Activated CD4-positive, alpha-beta T cell treated with anti-CD3 and anti-CD28 coated beads for 4 hours (primary cell): ENCODE results near the gene BTRC.
A peak's percentile ranks its signal among the peaks of the same experiment; 100 is the strongest.
"Not testable (repeated sequence)": the region's sequence is repeated elsewhere in the genome, so short reads cannot be mapped to it uniquely, and the experiment has no call there.

Source experiments
- DNase-seq, 2 donors: peaks; one replicate each; pipeline ENCODE4 v3.0.0-alpha.2; 2020

BTRC gene

GRCh38 chr10:101353692-101354327 lies at the start of gene BTRC:
BTRC (plus strand) TSS chr10:101354165; CDS start chr10:101354181, 16 bp downstream.
- peak; percentile 93 to 95 for DNase-seq

- DNase-seq, result no peak
Observed at GRCh38 chr10:101304316-101304715, 49.6 kb upstream of the BTRC start.

- no peak for DNase-seq
Observed at GRCh38 chr10:101305320-101306241, 48.4 kb upstream of the BTRC start.

- DNase-seq, result no peak
Observed at GRCh38 chr10:101308051-101308450, 45.9 kb upstream of the BTRC start.

GRCh38 chr10:101310529-101311184 lies 43.3 kb upstream of the BTRC start:
- DNase-seq, result no peak

GRCh38 chr10:101311185-101312066 lies 42.5 kb upstream of the BTRC start:
- no peak for DNase-seq

GRCh38 chr10:101319241-101319915 lies 34.6 kb upstream of the BTRC start:
- no peak for DNase-seq

GRCh38 chr10:101321073-101321472 lies 32.9 kb upstream of the BTRC start:
- no peak for DNase-seq

- no peak for DNase-seq
Observed at GRCh38 chr10:101322266-101323108, 31.5 kb upstream of the BTRC start.

GRCh38 chr10:101323495-101323894 lies 30.5 kb upstream of the BTRC start:
- no peak for DNase-seq

- DNase-seq, result not testable (repeated sequence)
Observed at GRCh38 chr10:101327454-101327853, 26.5 kb upstream of the BTRC start.

- no peak for DNase-seq
Observed at GRCh38 chr10:101329341-101330032, 24.5 kb upstream of the BTRC start.

GRCh38 chr10:101330231-101330630 lies 23.7 kb upstream of the BTRC start:
- DNase-seq, result no peak

GRCh38 chr10:101330631-101331225 lies 23.2 kb upstream of the BTRC start:
- DNase-seq, result no peak

GRCh38 chr10:101331956-101332355 lies 22.0 kb upstream of the BTRC start:
- no peak for DNase-seq

GRCh38 chr10:101334259-101334658 lies 19.7 kb upstream of the BTRC start:
- DNase-seq, result not testable (repeated sequence)

- no peak for DNase-seq
Observed at GRCh38 chr10:101336382-101336781, 17.6 kb upstream of the BTRC start.

- DNase-seq, result no peak
Observed at GRCh38 chr10:101337836-101338235, 16.1 kb upstream of the BTRC start.

GRCh38 chr10:101341438-101341837 lies 12.5 kb upstream of the BTRC start:
- no peak for DNase-seq

- no peak for DNase-seq
Observed at GRCh38 chr10:101346177-101346576, 7.8 kb upstream of the BTRC start.
